ENCODE results near the gene HMGB4.

Gene HMGB4

DNA sequence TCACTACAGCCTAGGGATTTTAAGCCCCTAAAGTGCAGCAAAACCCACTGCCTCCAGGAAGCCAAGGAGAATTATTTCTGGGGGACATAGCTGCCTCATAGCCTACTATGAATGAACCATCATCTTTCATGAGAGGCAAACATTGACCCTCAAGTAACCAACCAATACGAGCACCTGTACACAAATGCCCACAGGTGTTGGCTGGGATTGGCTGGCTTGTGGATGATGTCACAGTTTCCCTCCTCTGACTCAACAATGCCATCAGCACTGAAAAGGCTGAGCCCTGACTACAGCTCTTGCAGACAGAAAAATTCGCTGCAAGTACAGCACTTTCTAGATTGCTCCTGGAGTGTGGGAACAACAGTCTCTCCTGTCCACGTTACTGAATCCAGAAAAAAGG lies at the start of gene HMGB4:
Gene HMGB4, plus strand, starts transcription at position 301 of the 400 bp plus-strand sequence. CDS start 113 bp downstream, outside the sequence.
- no peak for DNase-seq (ENCODE audit: low spot score)

DNA sequence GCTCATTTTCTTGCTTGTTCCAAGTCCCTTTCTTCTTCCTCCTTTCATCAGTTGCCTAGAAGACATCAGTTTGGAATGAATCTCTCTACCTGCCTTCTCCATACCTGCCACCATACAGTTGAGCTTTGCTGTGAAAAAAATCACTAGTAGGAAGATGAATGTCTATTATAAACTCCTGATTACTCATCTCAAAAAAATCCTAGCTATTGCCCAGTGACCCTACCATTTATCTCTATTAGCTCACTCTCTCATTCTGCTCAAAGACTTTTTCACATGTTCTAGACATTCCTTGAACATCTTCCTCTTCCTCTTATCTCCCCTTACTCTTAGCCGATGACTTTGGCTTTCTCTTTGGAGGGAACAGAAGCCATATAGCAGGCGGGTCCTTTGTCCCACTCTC lies 49.7 kb upstream of the HMGB4 start:
- DNase-seq (ENCODE audit: low spot score), result no peak

- DNase-seq (ENCODE audit: low spot score), result no peak
These were observed 48.8 kb upstream of the HMGB4 start for GRCh38 chr1:33815061-33815460.

DNA sequence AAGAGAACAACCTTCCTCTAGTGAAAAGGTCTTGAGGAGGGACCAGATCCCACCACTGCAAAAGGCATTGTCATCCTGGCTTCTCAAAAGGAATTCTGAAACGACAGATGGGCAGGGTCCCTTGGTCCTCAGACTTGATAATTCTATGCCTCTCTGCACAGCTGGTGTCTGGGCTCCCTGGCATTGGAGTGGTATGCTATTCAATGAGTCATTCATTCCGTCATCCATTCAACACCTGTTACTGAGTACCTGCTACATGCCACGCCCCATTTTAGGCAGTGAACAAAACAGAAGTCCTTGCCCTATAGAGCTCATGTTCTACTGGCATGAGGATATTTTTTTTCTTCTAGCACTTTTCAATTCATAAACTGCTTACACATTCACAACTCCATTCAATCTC lies 45.8 kb upstream of the HMGB4 start:
- no peak for DNase-seq (ENCODE audit: low spot score)

DNA sequence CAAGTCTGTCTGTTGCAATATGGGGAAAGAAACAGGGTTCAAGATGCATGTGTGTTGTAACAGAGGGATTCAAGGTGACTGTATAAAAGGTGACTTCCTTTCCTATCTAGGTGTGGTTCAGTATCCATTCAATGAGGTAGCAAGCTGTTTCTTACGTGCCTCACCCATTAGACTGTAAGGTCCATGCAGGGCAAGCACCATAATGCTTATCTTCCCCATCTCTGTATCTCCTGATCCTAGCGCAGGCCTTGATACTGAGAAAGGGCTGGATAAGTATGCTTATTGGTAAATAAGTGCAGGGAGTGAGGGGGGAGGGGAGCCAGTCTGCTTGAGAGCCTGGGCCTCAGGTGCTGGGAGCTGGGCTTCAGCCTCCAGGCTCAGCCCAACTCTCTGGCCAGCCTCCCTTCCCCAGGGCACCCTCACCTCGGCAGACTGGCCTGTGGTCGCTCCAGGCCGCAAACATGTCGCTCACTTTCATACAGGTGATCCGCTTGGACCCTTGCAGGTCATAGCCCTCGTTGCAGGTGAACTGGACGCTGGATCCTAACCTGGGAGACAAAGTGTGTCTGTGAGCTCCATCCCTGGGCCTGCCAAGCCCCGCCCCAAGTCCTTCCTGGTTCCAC lies 44.5 kb upstream of the HMGB4 start:
- no peak for DNase-seq (ENCODE audit: low spot score)

GRCh38 chr1:33819913-33820311 lies 44.0 kb upstream of the HMGB4 start:
- no peak for DNase-seq (ENCODE audit: low spot score)

DNA sequence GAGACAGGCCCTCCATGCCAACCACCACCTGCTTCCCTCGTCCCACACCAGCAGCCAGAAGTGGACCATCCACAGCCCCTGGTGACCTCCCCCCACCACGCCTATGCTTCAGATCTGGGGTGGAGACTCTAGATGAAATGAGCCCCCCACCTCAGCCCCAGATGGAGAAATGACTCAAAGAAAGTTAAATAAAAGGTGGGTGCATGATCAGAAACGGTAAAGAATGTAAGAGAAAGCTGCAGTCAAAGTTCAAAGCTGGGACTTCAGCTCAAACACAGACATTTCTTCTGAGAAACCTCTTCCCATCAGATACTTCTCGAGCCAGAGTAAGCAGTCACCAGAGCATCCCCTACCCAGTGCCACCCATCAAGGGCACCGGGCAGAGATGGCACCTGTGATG lies 43.1 kb upstream of the HMGB4 start:
- DNase-seq (ENCODE audit: low spot score), result no peak

- DNase-seq (ENCODE audit: low spot score), result no peak
These were observed 42.6 kb upstream of the HMGB4 start for GRCh38 chr1:33821291-33821690.

DNA sequence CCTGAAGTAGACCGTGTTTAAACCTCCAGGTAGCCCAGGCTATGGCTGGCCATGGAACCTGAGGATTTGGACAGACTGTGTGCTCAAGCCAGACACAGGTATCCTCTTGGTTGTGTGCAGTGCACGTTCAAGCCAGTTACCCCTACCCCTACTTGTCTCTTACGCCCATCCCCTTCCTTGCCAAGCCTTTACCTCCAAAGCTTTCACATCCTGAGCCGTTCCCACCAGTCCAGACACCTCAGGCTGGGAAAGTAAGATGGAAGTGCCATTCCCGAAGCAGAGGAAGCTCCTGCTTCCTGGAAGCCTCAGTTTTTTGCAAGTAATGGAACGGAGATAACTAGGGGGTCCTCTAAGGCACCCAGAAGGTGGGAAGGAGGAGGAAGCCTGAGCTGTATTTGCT lies 41.5 kb upstream of the HMGB4 start:
- no peak for DNase-seq (ENCODE audit: low spot score)

DNA sequence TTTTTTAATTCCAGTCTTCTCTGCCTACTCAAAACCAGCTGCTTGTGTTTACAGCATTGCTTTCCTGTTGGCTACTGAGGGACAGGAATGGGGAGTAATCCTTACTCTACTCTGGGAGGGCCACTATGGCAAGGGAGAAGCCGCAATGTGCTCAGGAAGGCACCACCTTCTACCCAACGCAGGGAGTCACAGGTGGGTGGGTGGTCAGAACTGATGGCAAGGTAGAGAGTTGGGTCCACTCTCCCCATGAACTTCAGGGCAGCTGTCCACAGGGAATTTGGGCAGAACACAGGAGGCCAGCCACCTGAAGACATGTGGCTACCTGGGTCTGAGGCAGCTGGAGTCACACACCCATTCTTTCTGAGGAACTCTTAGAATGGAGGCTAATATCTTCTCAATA lies 40.5 kb upstream of the HMGB4 start:
- no peak for DNase-seq (ENCODE audit: low spot score)

GRCh38 chr1:33823830-33824229 lies 40.0 kb upstream of the HMGB4 start:
- no peak for DNase-seq (ENCODE audit: low spot score)

GRCh38 chr1:33824321-33824720 lies 39.6 kb upstream of the HMGB4 start:
- DNase-seq (ENCODE audit: low spot score), result no peak

DNA sequence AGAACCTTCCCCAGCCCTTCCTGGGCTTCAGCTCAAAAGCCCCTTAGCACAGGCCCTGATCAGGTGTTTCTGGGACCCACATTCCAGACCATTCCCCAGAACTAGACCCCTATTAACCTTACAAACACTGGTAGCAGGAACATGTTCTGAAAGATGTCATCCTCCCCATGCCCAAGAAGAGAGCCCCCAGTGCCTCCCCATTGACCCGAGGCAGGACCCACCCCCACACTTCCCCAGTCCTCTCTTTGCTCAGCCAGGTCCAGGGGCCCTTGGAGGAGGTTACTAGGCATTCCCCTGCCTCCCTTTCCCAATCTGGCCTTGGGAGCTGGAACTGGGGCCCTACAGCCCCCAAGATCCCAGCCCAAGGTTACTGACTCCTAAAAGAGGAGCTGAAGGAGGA lies 38.9 kb upstream of the HMGB4 start:
- DNase-seq (ENCODE audit: low spot score), result no peak

- no peak for DNase-seq (ENCODE audit: low spot score)
These were observed 38.4 kb upstream of the HMGB4 start for GRCh38 chr1:33825506-33825905.

DNA sequence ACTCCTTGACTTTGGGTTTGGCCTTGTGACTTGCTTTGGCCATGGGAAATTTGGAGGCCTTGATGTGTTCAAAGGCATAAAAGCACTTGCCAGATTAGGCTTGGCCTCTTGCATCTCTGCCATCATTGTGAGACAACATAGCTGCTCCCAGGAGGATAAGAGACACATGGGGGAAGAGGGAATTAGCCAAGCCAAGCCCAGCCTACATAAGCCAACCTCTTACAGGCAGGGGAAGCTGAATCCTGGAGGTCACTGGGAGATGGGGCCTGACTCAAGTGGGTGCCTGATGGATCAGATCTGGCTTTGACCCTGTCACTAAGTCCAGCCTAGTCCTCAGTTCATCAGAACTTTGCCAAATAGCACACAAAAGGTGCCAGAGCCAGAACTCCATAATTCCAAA lies 37.6 kb upstream of the HMGB4 start:
- DNase-seq (ENCODE audit: low spot score), result no peak

DNA sequence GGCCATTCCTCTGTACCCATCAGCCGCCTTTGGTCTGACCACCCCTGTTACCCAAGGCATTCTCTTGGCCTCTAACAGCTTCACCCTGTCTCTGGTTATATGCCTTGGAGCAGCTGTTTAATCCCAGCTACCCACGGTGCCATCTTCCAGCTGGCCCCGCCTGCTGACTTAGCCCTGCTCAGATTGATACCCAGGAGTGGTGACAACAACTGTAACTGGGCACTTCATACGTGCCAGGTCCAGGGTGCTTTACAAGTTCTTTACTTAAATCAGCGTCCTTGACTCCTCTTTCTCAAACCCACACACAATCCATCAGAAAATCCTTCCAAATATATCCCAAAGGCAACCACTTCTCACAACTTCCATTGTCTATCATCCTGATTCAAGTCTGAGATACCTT lies 37.2 kb upstream of the HMGB4 start:
- DNase-seq (ENCODE audit: low spot score), result no peak

DNA sequence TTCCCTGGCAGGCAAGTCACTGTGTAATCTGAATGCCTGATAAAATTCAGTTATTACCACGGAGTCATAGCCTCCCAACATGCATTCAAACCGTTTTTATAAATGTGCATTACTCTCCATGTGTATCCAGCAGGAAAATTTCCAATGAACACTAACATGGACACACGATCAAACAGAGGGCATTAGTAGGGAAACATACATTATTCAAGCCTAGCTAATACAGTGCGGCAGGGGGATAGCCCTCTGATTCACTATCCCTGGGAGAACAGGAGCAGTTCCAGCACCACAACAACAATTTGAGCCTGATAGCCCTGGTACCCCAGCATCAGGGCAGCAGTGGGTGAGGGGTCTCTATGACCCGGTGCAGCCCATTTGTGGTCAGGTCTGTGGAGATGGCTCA lies 35.8 kb upstream of the HMGB4 start:
- no peak for DNase-seq (ENCODE audit: low spot score)

DNA sequence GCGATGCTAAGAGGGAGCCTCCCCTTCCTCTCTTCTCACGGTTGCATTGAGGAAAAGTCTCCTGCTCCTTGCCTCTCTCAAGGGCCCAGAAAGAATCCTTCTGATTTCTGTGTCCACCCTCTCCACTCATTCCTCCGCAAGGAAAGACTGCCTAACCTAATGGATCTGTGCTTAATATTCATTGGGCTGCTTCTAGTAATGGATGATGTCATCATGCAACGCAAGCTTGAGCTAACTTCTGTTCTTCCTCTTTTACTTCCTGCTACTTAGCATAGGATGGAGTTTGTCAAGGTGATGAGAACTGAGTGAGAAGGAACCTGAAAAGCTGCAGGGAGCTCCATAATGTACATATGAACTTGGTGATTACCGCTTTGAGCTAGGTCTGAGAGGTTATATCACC lies 35.2 kb upstream of the HMGB4 start:
- no peak for DNase-seq (ENCODE audit: low spot score)

DNA sequence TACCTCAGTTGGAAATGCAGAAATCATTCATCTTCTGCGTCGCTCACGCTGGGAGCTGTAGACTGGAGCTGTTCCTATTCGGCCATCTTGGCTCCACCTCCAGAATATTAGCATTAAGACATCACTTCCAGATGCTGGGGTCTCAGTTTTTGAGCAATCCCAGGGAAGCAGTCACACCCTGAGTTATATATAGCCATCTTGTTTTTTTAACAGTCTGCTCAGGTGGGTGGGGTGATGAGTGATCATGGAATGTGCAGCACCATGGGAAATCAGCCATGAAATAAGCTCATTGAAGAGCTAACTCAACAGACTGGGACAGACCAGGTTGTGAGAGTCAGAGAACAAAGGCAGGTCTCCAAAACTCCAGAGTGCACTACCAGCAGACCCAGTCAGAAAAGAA lies 27.0 kb upstream of the HMGB4 start:
- DNase-seq (ENCODE audit: low spot score), result no peak

- DNase-seq (ENCODE audit: low spot score), result no peak
These were observed 26.2 kb upstream of the HMGB4 start for GRCh38 chr1:33837635-33838034.

DNA sequence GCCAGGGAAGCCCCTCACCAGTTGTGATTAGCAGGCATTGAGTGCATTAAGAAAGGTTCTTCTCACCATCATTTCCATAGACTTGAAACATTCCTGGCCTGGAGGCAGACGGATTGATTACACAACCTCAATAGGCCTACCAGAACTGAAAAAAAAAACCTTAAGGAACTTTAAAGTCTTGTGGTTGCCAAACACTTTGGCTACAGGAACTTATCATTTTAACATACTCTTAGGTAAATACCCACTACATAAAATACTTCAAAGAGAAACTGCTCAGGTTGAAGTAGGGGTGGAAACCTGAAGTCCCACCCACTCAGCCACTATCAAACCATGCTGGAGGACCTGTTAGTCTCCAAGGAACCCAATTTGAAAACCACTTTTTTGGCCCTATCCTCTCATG lies 22.4 kb upstream of the HMGB4 start:
- no peak for DNase-seq (ENCODE audit: low spot score)

DNA sequence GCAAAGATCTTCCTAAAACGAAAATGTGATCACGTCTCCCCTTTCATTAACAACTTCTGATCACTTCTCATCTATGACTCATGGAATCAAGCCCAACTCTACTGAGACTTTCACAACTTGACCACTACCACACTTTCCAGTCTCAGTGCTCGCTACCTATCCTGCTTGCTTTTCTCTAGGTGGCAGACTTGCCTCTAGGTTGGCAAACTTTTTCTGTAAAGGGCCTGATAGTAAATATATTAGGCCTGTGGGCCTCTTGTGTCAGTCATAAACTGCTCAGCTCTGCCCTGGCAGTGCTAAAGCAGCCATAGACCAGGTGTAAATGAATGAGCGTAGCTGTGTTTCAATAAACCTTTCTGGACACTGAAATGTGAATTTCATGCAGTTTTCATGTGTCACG lies 21.5 kb upstream of the HMGB4 start:
- no peak for DNase-seq (ENCODE audit: low spot score)

GRCh38 chr1:33844166-33844565 lies 19.7 kb upstream of the HMGB4 start:
- DNase-seq (ENCODE audit: low spot score), result no peak

- no peak for DNase-seq (ENCODE audit: low spot score)
These were observed 17.0 kb upstream of the HMGB4 start for GRCh38 chr1:33846861-33847260.

Data from D341Med (cell line).